Skeletal muscle satellite cell (primary cell): ENCODE data around the gene RNF207.

Experiments used
- H3K27me3 ChIP-seq: 2 replicates; pipeline ENCODE4 v1.7.0; 2013; ENCODE audit warnings: low read length; ENCODE audit not compliant: control insufficient read depth, insufficient read depth
- H3K36me3 ChIP-seq: 2 replicates; pipeline ENCODE4 v1.7.0; 2013; ENCODE audit warnings: mild to moderate bottlenecking, control low read depth, low read length; ENCODE audit not compliant: insufficient read depth
- H3K4me1 ChIP-seq: 2 replicates; pipeline ENCODE4 v1.7.0; 2013; ENCODE audit warnings: low read length; ENCODE audit not compliant: control insufficient read depth, insufficient read depth
- H3K4me2 ChIP-seq: 2 replicates; pipeline ENCODE4 v1.7.0; 2013; ENCODE audit warnings: mild to moderate bottlenecking, low read length
- H3K4me3 ChIP-seq: 2 replicates; pipeline ENCODE4 v1.7.0; 2013; ENCODE audit warnings: low read length
- H3K9ac ChIP-seq: 2 replicates; pipeline ENCODE4 v1.7.0; 2013; ENCODE audit warnings: mild to moderate bottlenecking, low read depth, low read length, moderate library complexity
- H3K9me3 ChIP-seq: replicated peaks from 2 replicates; pipeline ENCODE4 v1.7.0; 2013; ENCODE audit warnings: mild to moderate bottlenecking, control low read depth, low read length

The RNF207 gene

DNA sequence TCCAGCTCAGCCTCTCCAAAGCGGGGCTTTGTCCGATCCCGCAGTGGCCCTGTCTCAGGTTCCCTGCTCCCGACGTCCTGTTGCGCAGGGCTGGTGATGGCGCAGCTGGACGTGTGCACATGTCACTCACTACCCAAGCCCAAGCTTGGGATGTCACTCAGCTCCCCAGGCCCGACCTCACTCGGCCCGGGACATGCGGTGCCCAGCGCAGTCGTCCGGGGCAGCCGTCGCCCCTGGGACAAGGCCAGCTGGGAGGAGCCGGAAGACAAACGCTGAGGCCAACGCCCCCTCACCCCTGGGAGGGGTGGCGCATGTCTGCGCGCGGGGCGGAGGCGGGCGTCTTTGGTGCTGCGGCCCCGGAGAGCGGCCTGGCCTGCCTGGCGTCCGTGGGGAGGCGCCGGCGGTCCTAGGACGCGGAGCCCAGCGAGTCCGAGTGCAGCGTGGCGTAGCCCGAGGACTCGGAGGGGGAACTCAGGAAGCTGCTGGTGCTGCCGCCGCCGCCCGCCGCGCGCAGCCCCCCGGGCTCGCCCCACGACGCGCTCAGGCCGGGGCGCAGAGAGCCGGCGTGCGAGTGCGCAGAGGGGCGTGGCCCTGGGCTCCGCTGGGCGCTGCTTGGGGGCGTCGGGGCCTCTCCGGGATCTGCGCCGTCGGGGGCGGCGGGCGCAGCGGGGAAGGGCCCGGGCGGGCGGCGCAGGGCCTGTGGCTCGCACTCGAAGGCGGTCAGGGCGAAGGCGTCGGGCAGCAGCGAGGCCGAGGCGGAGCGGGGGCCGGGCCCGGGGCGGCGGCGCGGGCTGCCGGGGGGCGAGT, 43.2 kb downstream of the RNF207 start:
- Histone ChIP-seq H3K4me3 (no peak overlapping the region), H3K27me3 (peaks cover 18% of the 10 kb centered on the region), H3K4me1 (peaks cover 12% of the 10 kb centered on the region), H3K4me2 (no peak overlapping the region), H3K9me3 (no peaks in the 10 kb centered on the region), H3K36me3 (no peaks in the 10 kb centered on the region), H3K9ac (no peak overlapping the region)

DNA sequence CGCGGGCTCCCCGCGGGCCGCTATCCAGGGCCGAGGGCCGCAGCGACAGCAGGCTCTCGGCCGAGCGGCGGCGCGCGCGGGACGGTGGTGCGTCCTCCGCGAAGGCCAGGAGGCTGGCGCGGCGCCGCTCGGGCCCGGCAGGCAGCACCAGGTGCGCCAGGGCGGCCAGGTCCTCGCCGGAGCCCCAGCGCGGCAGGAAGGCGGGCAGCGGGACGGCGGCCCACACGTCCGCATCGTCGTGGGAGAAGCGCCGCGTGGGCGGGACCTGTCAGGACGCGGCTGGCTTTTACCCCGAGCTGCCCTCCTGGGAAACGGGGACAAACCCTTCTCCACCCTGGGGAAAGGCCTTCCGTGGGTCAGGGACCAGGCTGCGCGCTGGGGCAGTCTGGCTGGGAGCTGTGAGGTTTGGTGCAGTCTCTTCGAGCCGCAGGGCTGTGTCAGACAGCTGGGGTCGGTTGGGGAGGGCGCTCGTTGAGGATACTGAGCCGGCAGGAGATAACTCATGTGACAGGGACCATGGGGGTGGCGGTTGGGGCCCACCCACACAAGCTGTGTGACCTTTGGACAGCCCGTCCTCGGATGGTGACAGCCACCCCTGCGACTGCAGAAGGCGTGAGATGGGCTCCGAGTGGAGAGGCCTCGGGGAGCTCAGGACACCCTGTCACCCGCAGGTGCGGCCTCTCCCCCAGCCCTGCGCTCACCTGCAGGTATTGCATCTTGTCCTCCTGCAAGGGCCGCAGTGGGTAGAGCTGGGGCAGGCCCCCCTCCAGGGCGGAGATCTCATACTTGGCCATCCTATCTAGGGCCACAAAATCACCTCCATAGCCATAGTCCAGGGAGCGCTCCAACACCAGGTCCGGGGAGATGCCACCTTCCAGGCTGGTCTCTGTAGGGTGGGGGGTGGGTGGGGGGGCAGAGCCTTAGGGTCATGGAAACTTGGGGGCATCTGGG, 44.1 kb downstream of the RNF207 start:
- Histone ChIP-seq H3K4me1 (peaks cover 12% of the 10 kb centered on the region), H3K9ac (no peak overlapping the region), H3K27me3 (peaks cover 11% of the 10 kb centered on the region), H3K36me3 (no peaks in the 10 kb centered on the region), H3K9me3 (no peaks in the 10 kb centered on the region), H3K4me2 (no peak overlapping the region), H3K4me3 (no peak overlapping the region)

DNA sequence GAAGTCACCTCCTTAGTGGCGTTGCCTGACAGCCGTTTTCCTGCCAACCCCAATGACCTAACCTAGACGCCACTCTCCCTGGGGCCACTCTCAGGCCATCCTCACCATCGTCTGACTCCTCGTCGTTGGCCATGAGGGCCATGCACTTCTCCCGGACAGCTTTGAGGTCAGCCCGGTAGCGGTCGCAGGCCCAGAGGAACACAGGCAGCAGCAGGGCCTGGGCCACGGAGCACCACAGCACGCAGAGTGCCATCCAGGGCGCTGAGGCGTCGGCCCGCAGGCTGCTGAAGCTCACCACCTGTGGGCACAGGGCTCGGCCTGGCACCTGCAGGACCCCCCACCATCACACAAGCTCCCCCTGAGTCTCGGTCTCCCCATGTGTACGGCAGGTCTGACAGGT, 45.3 kb downstream of the RNF207 start:
- Histone ChIP-seq H3K27me3 (peaks cover 8% of the 10 kb centered on the region), H3K4me2 (no peak overlapping the region), H3K9me3 (no peaks in the 10 kb centered on the region), H3K4me1 (peaks cover 4% of the 10 kb centered on the region), H3K36me3 (no peaks in the 10 kb centered on the region), H3K4me3 (no peak overlapping the region), H3K9ac (no peak overlapping the region)

- no peak overlapping the region for H3K4me3 ChIP-seq
- H3K9ac ChIP-seq: no peak overlapping the region
- peaks cover 5% of the 10 kb centered on the region for H3K27me3 ChIP-seq
- peaks cover under 1% of the 10 kb centered on the region for H3K4me1 ChIP-seq
- no peaks in the 10 kb centered on the region for H3K36me3 ChIP-seq
- no peaks in the 10 kb centered on the region for H3K9me3 ChIP-seq
- no peak overlapping the region for H3K4me2 ChIP-seq
Observed at GRCh38 chr1:6251681-6252373, 45.9 kb downstream of the RNF207 start.

GRCh38 chr1:6252374-6252710, 46.4 kb downstream of the RNF207 start:
- Histone ChIP-seq H3K4me3 (no peak overlapping the region), H3K4me2 (no peak overlapping the region), H3K27me3 (peaks cover 5% of the 10 kb centered on the region), H3K36me3 (no peaks in the 10 kb centered on the region), H3K9ac (no peak overlapping the region), H3K9me3 (no peaks in the 10 kb centered on the region), H3K4me1 (peaks cover 5% of the 10 kb centered on the region)

DNA sequence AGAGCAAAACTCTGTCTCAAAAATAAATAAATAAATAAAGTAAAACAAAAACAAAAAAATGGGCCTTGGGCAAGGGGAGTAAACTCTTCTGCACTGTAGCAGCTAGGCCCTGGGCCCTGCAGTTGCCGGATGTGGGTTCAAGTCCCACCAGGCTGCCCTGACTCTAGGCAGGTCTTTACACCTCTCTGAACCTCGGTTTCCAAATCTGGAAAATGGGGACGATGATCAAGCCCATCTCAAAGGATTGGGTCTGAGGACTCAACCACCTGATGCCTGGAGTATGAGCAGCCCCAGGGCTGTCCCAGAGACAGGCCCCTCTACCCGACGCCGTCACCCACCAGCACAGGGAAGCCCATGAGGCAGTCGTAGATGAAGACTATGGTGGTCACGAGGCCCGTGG, 47.5 kb downstream of the RNF207 start:
- no peak overlapping the region for H3K4me3 ChIP-seq
- no peaks in the 10 kb centered on the region for H3K36me3 ChIP-seq
- H3K9ac ChIP-seq: no peak overlapping the region
- H3K4me2 ChIP-seq: no peak overlapping the region
- H3K9me3 ChIP-seq: no peaks in the 10 kb centered on the region
- H3K4me1 ChIP-seq: peaks cover 11% of the 10 kb centered on the region
- peaks cover 5% of the 10 kb centered on the region for H3K27me3 ChIP-seq

DNA sequence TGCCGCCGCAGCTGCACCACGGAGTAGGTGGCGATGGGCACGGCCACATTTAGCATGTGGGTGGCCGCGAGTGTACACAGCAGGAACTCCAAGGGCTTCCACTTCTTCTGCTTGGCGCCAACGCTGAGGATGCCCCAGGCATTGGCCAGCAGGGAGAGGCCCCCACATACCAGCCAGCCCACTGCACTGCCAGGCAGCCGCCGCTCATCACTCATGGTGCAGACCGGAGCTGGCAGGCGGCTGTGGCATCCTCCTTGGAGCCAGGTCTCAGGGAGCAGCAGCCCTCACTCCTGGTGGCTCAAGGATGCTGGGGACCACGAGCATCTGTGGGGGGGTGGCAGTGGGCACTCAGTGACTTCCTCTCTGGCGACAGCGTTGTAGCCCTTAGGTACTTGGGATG, 48.8 kb downstream of the RNF207 start:
- Histone ChIP-seq H3K4me3 (no peak overlapping the region), H3K27me3 (peaks cover 5% of the 10 kb centered on the region), H3K36me3 (no peaks in the 10 kb centered on the region), H3K9me3 (no peaks in the 10 kb centered on the region), H3K4me1 (peaks cover 15% of the 10 kb centered on the region), H3K9ac (no peak overlapping the region), H3K4me2 (no peak overlapping the region)

DNA sequence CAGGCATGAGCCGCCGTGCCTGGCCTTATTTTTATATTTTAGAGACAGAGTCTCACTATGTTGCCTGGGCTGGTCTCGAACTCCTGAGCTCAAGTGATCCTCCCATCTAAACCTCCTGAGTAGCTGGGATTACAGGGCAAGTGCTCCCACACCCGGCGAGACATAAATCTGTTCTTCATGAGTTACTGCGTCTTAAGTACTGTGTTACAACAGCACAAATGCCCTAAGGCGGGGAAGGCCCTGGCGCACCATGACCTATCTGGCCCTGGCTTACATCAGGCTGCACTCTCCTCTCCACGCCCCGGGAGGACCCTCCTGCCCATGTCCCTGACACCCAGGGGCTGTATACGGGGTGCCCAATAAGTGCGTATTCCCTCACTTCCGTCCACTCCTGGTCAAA, 50.7 kb downstream of the RNF207 start:
- H3K36me3 ChIP-seq: no peaks in the 10 kb centered on the region

GRCh38 chr1:6257541-6258069, 51.7 kb downstream of the RNF207 start:
- Histone ChIP-seq H3K4me3 (no peak overlapping the region), H3K9me3 (no peaks in the 10 kb centered on the region), H3K9ac (no peak overlapping the region), H3K36me3 (no peaks in the 10 kb centered on the region), H3K4me2 (peak overlapping the region; percentile 24), H3K4me1 (peaks cover 32% of the 10 kb centered on the region), H3K27me3 (no peaks in the 10 kb centered on the region)

More for the DNA sequence above, 50.7 kb downstream of the RNF207 start:
- Histone ChIP-seq H3K27me3 (no peaks in the 10 kb centered on the region), H3K4me1 (peaks cover 23% of the 10 kb centered on the region), H3K4me2 (no peak overlapping the region), H3K9me3 (no peaks in the 10 kb centered on the region), H3K9ac (no peak overlapping the region), H3K4me3 (no peak overlapping the region)

DNA sequence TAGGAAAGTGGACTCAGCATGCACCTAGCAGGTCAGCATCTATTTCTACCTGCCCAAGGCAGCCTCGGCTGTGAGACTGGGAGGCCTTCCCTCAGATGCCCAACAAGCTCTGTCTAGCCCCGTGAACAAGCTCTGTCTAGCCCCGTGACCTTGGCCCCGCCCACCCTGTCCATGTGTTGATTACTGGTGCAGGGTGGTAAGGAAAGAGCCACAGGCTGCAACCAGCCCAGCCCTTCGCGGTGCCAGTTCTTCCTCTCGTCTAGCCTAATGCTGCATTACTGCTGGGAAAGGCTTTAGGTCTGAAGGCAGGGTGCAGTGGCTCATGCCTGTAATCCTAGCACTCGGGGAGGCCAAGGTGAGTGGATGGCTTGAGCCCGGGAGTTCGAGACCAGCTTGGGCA, 52.8 kb downstream of the RNF207 start:
- no peaks in the 10 kb centered on the region for H3K36me3 ChIP-seq
- peaks cover 42% of the 10 kb centered on the region for H3K4me1 ChIP-seq
- no peaks in the 10 kb centered on the region for H3K27me3 ChIP-seq
- no peak overlapping the region for H3K4me3 ChIP-seq
- H3K9me3 ChIP-seq: no peaks in the 10 kb centered on the region
- no peak overlapping the region for H3K9ac ChIP-seq
- no peak overlapping the region for H3K4me2 ChIP-seq
